GM19193 (cell line): ENCODE results near the gene TCERG1L.

Experiments used
- POLR2A ChIP-seq: IDR thresholded peaks from 4 replicates; pipeline ENCODE4 v1.6.1; 2011; ENCODE audit not compliant: insufficient read depth, insufficient read length; ENCODE audit errors: extremely low read depth

The TCERG1L gene

DNA sequence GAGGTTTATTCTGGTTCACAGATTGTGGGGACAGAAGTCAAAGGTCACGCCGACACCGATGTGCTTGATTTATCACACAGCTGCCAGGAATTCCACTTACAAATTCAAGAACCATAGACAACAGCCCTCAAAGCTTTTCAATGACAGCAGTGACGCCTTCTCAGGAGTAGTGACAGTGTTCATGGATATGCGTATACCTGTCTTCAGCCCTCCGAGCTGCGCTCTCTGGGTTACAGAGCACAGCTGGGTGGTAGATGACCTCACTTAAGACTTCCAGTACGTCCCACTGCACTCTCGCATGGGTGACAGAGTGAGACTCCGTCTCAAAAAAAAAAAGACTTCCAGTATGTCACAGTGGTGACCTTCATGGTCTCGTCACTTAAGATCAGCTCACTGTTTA, 108.5 kb downstream of the TCERG1L start:
- TF ChIP-seq POLR2A: no peak

DNA sequence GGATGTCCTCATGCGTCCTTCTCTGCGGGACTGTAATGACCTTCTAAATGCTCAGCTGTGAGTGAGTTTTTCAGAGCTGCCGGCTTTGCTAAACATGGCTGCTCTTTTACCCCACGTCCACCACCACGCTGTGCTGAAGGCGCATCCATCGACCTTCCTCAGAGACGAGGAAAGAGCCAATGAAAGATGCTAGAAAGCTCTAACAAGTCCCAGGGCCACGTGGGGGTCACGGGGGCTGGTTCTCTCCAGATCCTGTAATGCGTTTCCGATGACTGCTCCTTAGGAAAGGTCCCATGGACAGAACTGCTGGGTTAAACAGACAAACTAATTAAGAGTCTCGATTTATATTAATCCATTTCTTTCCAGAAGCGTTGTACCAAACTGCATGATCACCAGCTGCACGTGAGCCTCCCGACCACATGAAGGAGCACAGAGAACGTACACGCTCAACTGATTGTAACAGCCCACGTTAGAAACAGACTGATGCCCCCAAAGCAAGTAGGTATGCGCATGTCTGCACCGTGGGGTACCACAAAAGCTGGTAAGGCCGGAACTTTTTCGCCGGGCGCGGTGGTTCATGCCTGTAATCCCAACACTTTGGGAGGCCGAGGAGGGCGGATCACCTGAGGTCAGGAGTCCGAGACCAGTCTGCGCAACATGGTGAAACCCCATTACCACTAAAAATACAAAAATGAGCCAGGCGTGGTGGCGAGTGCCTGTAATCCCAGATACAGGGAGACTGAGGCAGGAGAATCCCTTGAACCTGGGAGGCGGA, 109.6 kb downstream of the TCERG1L start:
- TF ChIP-seq POLR2A: no peak

- no peak for TF ChIP-seq POLR2A
These were observed 110.6 kb downstream of the TCERG1L start for GRCh38 chr10:131200856-131201470.

DNA sequence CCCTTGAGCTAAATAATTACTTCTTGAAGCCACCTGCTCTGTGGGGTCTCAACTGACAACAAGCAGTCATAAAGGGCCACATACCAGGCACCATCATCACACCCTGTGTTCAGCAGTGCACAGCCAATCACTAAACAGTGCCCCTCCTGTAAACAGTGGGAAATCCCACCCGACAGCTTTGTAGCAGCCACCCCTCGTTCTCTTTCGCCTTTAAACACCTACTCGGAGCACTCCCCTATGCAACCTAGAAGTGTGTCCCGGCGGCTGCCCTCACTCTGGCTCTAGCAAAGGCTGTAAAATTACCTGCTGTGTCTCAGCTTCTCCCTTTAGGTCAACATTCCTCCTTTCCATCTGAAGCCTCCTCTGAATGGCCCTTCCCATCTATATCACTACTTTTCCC, 111.9 kb downstream of the TCERG1L start:
- no peak for TF ChIP-seq POLR2A

- TF ChIP-seq POLR2A: no peak
These were observed 112.7 kb downstream of the TCERG1L start for GRCh38 chr10:131198843-131199242.

DNA sequence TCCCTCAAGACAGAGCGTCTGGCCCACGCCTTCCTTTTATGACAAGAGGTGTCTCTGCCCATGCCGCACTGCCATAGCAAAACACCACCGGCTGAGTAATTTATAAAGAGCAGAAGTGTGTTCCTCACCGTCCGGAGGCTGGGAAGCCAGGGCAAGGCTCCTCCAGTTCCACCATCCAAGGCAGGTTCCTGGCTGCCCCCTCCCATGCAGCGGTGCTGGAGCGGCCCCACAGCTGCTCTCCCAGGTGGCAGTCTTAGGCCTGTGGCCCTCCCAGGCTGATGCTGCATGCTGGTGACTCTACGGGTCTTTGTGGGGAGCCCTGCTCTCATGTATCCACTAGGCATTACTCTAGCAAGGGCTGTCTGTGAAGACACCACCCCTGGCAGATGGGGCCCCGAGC, 113.1 kb downstream of the TCERG1L start:
- TF ChIP-seq POLR2A: no peak

DNA sequence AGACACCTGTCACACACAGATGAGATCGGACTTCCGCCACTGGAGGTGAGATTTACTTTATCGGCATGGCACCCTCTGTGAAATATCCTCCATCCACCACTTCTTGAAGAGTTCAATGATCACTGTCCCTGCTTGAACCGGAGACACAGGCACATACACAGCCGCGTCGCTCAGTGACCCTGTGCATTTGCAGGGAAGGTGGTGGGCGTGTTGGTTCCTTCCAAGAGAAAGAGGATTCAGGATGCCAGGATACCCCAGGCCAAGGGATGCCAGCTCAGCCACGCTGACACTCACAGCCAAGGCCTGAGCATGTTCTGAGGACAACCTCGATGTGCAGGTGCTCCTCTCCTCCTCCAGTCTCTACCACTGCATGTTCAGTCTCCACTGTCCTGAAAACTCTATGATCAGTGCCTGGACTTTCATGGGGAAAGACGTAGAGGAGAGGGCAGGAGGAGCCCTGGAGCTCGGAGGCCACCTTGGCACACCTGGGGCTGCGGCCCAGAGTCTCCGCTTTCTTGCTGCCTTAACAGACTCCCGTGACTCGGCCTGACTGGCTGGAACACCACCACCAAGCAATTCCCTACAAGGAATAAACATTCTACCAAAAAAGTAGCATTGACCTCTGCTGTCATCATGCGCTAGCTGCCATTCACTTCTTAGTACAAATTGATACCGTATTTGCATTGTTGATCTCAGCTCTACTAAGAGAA, 115.2 kb downstream of the TCERG1L start:
- no peak for TF ChIP-seq POLR2A

GRCh38 chr10:131195558-131196159, 115.9 kb downstream of the TCERG1L start:
- TF ChIP-seq POLR2A: no peak

DNA sequence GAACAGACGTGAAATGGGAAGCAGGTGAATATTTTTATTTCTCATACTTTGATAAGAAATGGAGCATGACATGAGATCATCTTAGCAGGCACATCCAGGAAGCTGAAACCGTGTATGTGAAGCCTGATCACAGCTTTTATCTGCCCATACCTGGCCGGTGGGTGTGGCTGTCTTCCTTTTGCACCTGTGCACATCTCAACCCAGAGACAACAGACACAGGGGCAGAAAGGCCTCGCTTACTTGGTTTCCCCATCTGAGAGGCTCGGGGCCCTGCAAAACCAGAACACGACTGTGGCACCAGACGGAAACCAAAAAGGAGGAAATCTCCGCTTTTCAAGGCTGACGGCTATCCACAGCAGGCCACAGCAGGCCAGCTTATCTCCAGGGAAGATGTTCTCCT, 116.4 kb downstream of the TCERG1L start:
- TF ChIP-seq POLR2A: no peak

DNA sequence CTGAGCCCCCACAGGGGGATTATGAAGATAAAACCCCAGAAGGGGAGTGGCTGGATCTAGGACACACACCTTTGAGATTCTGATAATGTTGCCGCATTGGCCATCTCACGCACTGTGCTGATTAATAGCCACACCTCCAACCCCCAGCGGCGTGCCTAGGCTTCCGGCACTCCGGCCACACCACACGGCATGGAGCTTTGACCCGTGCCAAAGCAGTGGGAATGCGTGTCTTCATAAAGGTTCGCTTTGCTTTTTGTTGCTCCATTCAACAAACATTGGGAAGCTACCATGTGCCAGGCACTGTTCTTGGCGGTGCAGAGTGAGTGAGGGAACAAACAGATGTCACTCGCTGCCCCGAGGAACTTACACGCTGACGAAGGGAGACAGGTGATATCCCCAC, 117.6 kb downstream of the TCERG1L start:
- TF ChIP-seq POLR2A: no peak

GRCh38 chr10:131188494-131188893, 123.0 kb downstream of the TCERG1L start:
- no peak for TF ChIP-seq POLR2A

DNA sequence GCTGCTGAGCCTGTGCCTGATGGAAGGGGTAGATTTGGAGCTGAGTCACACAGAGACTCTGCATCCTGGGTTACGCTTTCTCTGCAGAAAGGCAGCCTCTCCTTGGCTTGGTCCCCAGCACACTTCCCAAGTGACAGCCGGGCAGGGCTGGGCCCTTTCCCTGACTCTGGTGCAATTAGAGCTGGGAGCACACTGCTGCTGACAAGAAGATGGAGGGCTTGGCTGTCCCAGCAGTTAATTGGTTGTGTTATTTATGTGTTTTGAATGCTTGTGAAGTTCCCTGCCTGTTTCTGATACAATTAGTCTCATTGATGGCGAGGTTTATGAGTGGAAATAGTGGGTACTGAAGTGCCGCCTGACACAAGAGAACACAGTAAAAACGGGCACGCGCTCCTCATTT, 123.6 kb downstream of the TCERG1L start:
- no peak for TF ChIP-seq POLR2A

GRCh38 chr10:131187274-131187673, 124.2 kb downstream of the TCERG1L start:
- no peak for TF ChIP-seq POLR2A

GRCh38 chr10:131186547-131187253, 124.8 kb downstream of the TCERG1L start:
- no peak for TF ChIP-seq POLR2A

DNA sequence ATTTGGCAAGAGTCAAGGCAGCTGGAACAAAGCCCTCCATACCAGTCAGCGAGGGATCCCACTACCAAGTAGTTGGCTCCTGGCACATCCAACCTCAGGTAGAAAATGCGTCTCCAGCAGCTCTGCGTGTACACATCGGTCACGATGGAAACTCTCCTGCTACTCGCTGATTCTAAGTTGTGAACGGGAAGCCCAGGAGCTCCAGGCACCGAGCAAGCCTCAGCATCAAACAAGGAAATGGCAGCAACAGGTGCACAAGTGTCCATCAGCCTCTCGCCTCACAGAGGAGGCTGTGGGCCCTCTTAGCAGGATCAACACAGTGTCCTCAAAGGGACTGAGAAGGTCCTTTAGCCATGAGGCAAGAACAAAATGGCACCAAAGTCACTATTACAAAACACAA, 127.0 kb downstream of the TCERG1L start:
- TF ChIP-seq POLR2A: no peak

DNA sequence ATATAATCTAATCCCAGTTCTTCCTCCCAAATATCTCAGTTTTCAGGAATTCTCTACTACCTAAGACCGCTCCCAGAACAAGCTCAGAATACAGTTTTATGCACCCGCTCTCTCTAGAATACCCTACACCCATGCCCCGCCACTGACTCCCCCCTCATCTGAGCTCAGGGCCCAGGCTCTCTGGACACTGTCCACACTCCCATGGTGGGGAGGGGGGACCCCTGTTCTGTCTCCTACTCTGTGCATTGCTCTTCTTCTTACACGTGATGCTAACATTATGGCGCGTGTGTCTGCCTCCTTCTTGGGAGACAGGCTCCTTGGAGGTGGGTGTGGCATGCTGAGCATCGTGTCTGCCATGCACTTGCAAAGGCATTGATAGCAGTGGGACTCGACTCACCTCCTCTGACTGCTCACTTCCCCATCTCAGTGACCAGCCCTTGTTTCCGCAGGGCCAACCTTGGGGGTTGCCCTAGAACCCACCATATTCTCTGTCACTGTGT, 127.9 kb downstream of the TCERG1L start:
- no peak for TF ChIP-seq POLR2A

GRCh38 chr10:131181456-131181855, 130.1 kb downstream of the TCERG1L start:
- no peak for TF ChIP-seq POLR2A
